ENCODE measurements around the gene BCAS3. TPM values are rescaled to one million over a fixed set of nuclear protein-coding genes. Genes with fewer than 3 reads are reported as not detected.

BCAS3 gene
- total RNA-seq, 1 experiment from 2014 or later = 11.4 TPM

DNA sequence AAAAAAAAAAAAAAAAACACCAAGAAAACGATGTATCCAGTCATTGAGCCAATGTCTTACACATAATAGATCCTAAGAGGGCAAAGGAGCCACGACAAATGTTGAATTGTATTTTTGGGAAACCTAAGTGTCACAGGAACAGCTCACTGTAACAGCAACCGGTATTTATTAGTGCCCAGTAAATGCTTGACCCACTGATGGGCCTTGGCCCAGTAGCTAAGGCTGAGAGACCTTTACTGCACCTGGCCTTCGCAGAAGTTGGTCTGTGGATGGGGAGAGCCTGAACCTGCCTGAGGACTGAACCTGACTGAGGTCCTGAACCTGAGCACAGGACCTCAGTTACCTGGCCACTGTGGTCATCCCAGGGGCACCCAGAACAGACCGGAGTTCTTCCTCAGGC is 657.0 kb downstream of the BCAS3 start:
- Histone ChIP-seq H3K4me3 (ENCODE audit: insufficient read depth, low read depth, low read length) (no peak overlapping the region), H3K36me3 (replicated peaks; ENCODE audit: control insufficient read depth, insufficient read depth, low read length) (no peaks in the 10 kb centered on the region), H3K27me3 (ENCODE audit: control insufficient read depth, insufficient read depth, low read length) (no peaks in the 10 kb centered on the region)
- no peak for DNase-seq

DNA sequence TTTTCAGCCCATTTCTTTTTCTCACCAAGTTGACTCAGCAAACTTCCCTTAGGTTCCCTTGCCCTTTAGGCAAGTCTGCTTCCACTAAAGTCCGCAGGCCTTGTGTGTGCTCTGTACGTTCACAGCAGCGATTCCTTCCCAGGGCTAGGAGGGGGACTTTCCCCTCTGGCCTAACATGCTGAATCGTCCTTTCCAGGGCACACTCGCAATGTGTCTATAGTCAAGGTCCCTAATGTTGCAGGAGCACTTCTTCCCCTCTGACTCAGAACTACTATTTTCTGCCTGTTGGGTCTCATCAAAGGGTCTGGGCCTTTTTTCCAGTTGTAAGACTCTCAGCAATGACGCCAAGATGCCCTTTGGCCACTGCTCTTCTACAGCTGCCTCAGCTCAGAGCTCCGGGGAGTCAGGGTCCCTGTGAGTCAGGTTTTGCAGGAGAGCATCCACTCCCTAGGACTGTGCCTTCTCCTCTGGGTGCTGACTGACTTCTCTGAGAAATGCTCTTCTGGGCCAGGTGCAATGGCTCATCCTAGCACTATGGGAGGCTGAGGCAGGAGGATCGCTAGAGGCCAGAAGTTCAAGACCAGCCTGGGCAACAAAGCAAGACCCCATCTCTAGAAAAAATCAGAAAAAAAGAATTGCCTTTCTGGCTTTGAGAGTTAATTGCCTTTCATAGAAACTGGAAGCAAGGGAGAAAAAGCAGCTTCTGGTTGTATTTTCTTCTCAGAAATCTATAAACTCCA is 657.6 kb downstream of the BCAS3 start:
- no peak for DNase-seq
- Histone ChIP-seq H3K4me3 (ENCODE audit: insufficient read depth, low read depth, low read length) (no peak overlapping the region), H3K36me3 (replicated peaks; ENCODE audit: control insufficient read depth, insufficient read depth, low read length) (no peaks in the 10 kb centered on the region), H3K27me3 (ENCODE audit: control insufficient read depth, insufficient read depth, low read length) (no peaks in the 10 kb centered on the region)

DNA sequence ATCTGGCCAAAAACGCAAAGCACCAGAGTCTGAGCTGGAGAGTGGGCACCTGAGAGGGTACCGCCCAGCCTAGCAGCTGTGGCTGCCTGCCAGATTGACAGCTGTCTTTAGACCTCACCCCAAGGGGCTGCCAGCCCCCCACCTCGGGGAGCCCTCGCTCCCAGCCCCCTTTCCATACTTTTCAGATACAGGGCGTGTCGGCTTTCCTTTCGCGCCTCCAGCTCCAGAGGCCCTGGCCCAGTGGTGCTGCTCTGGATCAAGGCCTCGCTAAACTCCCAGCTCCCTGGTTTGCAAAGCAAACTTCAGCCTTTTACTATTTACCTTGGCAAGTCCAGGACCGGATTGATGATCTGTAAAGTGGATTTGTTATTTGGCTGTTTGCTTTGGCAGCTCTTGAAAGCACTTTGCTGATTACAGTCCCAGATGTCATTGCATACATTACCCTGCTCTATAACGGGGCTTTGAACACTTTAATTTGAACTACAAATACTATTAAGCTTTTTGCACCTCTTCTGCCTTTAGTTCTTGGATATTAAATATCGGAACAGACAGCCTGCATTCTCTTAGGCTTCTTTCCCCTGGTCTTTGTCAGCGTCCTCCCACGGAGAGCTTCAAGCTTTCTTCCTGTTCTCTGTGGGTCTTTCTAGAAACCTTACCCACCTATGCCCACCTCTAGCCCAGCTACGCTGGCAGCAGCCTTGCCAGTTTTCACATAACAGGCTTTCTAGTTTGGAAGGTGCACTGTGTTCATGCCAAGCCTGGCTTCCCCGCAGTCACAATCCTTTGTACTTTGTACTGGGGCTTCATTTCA is 658.4 kb downstream of the BCAS3 start:
- Histone ChIP-seq H3K27me3 (ENCODE audit: control insufficient read depth, insufficient read depth, low read length) (no peaks in the 10 kb centered on the region), H3K36me3 (replicated peaks; ENCODE audit: control insufficient read depth, insufficient read depth, low read length) (no peaks in the 10 kb centered on the region), H3K4me3 (ENCODE audit: insufficient read depth, low read depth, low read length) (no peak overlapping the region)
- no peak for DNase-seq

- H3K36me3 ChIP-seq (replicated peaks; ENCODE audit: control insufficient read depth, insufficient read depth, low read length) = no peaks in the 10 kb centered on the region
- H3K27me3 ChIP-seq (ENCODE audit: control insufficient read depth, insufficient read depth, low read length) = no peaks in the 10 kb centered on the region
- H3K4me3 ChIP-seq (ENCODE audit: insufficient read depth, low read depth, low read length) = no peak overlapping the region
- no peak for DNase-seq
Observed at GRCh38 chr17:61337290-61337689, 659.6 kb downstream of the BCAS3 start.

GRCh38 chr17:61338000-61338798 is 660.5 kb downstream of the BCAS3 start:
- no peak for DNase-seq
- H3K36me3 ChIP-seq (replicated peaks; ENCODE audit: control insufficient read depth, insufficient read depth, low read length) = no peaks in the 10 kb centered on the region
- no peak overlapping the region for H3K4me3 ChIP-seq (ENCODE audit: insufficient read depth, low read depth, low read length)

GRCh38 chr17:61338874-61339478 is 661.3 kb downstream of the BCAS3 start:
- no peak for DNase-seq
- H3K27me3 ChIP-seq (ENCODE audit: control insufficient read depth, insufficient read depth, low read length) = no peaks in the 10 kb centered on the region
- no peaks in the 10 kb centered on the region for H3K36me3 ChIP-seq (replicated peaks; ENCODE audit: control insufficient read depth, insufficient read depth, low read length)
- no peak overlapping the region for H3K4me3 ChIP-seq (ENCODE audit: insufficient read depth, low read depth, low read length)

More at GRCh38 chr17:61338000-61338798, 660.5 kb downstream of the BCAS3 start:
- no peaks in the 10 kb centered on the region for H3K27me3 ChIP-seq (ENCODE audit: control insufficient read depth, insufficient read depth, low read length)

GRCh38 chr17:61340431-61341209 is 663.0 kb downstream of the BCAS3 start:
- H3K27me3 ChIP-seq (ENCODE audit: control insufficient read depth, insufficient read depth, low read length) = no peaks in the 10 kb centered on the region
- no peak for DNase-seq
- H3K4me3 ChIP-seq (ENCODE audit: insufficient read depth, low read depth, low read length) = no peak overlapping the region
- H3K36me3 ChIP-seq (replicated peaks; ENCODE audit: control insufficient read depth, insufficient read depth, low read length) = no peaks in the 10 kb centered on the region; the same call in 1 of the 2 replicates

DNA sequence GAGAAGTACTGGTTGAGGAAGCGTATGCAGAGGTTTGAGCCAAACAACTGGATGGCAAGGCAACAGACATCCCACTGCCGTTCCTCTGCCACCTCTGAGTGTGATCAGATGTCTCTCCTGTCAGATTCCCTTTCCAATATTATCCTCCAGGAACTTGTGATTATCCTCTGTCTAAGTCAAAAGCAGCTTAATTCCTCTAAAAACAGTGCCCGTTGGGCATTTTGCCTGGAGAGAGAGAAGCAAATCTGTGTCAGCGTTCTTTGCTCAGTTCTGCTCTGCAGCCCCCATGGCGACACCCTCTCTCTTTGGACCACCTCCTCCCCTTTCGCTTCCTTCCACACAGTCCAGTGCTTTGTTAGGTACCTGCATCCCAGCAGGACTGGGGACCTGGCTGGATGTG is 665.9 kb downstream of the BCAS3 start:
- no peak for DNase-seq
- H3K27me3 ChIP-seq (ENCODE audit: control insufficient read depth, insufficient read depth, low read length) = no peaks in the 10 kb centered on the region

GRCh38 chr17:61345061-61345460 is 667.4 kb downstream of the BCAS3 start:
- Histone ChIP-seq H3K4me3 (ENCODE audit: insufficient read depth, low read depth, low read length) (no peak overlapping the region), H3K27me3 (ENCODE audit: control insufficient read depth, insufficient read depth, low read length) (no peaks in the 10 kb centered on the region), H3K36me3 (replicated peaks; ENCODE audit: control insufficient read depth, insufficient read depth, low read length) (no peaks in the 10 kb centered on the region; the same call in 1 of the 2 replicates)
- no peak for DNase-seq

More for the DNA sequence above, 665.9 kb downstream of the BCAS3 start:
- no peak overlapping the region for H3K4me3 ChIP-seq (ENCODE audit: insufficient read depth, low read depth, low read length)
- no peaks in the 10 kb centered on the region; the same call in 1 of the 2 replicates for H3K36me3 ChIP-seq (replicated peaks; ENCODE audit: control insufficient read depth, insufficient read depth, low read length)

DNA sequence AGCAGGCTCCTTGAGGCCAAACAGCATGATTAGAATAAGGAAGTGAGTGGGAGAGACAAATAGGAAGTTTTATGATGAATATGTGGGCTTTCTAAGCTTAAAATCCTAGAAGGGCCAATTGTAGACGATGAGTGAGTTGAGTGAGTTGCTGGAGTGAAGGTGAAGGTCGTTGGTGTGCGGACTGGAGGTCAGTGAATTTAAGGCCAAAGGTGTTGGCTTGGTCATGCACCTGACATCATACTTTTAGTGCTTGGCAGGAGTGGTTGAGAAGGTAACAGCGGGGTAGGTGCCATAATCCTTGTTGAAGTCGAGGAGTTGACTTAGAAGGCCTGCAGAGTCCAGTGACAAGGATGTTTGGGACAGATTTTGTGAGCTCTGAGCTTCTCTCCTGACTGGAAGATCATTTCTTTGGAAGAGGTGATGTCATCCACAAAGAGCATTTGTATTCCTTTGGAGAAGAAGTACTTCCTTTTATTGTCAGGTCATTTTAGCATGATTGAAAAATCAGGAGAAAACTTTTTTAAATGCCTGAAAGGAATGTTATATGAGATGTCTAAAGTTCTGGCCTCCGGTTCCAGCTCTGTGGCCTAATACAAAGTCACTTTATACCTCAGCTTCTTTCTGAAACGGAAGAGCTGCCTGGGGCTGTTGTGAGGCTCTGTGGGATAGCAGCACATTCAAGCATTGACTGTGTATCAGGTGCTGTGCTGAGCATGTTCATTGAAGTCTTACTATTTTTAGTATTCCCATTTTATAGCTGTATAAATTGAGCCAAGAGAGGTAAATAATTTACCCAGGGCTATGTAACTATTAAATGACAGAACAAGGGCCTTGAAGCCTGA is 668.4 kb downstream of the BCAS3 start:
- Histone ChIP-seq H3K36me3 (replicated peaks; ENCODE audit: control insufficient read depth, insufficient read depth, low read length) (no peaks in the 10 kb centered on the region; the same call in 1 of the 2 replicates), H3K27me3 (ENCODE audit: control insufficient read depth, insufficient read depth, low read length) (no peaks in the 10 kb centered on the region), H3K4me3 (ENCODE audit: insufficient read depth, low read depth, low read length) (no peak overlapping the region)
- no peak for DNase-seq

DNA sequence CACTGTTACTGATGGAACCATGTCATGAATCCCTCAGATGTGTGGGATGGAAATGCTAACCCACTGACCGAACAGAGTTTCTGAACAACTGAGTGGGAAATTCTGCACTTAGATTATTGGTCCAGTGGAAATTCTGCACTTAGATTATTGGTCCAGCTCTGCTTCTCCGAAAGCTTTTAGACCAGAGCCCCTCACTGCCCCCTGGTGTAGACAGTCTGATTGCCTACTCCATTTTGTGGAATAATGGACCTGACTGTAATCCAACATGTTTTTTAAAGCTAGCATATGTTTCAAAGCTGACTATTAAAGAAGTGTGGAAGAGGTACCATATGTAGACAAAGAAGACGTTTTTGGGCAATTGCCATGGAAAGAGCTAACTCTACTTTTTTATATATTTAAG is 671.7 kb downstream of the BCAS3 start:
- H3K27me3 ChIP-seq (ENCODE audit: control insufficient read depth, insufficient read depth, low read length) = no peaks in the 10 kb centered on the region

GRCh38 chr17:61351745-61352407 is 674.2 kb downstream of the BCAS3 start:
- H3K36me3 ChIP-seq (replicated peaks; ENCODE audit: control insufficient read depth, insufficient read depth, low read length) = no peaks in the 10 kb centered on the region
- DNase-seq = no peak
- no peaks in the 10 kb centered on the region for H3K27me3 ChIP-seq (ENCODE audit: control insufficient read depth, insufficient read depth, low read length)
- no peak overlapping the region for H3K4me3 ChIP-seq (ENCODE audit: insufficient read depth, low read depth, low read length)

More for the DNA sequence above, 671.7 kb downstream of the BCAS3 start:
- no peak for DNase-seq
- Histone ChIP-seq H3K4me3 (ENCODE audit: insufficient read depth, low read depth, low read length) (no peak overlapping the region), H3K36me3 (replicated peaks; ENCODE audit: control insufficient read depth, insufficient read depth, low read length) (no peaks in the 10 kb centered on the region; the same call in 1 of the 2 replicates)
